ENCODE data around the gene SNRNP70.
A peak's percentile ranks its signal among the peaks of the same experiment; 100 is the strongest.
"Not testable (repeated sequence)": the region's sequence is repeated elsewhere in the genome, so short reads cannot be mapped to it uniquely, and the experiment has no call there.

The SNRNP70 gene

GRCh38 chr19:49121841-49122240 lies 36.6 kb downstream of the SNRNP70 start:
- DNase-seq = not testable (repeated sequence)

GRCh38 chr19:49123285-49123684 lies 38.0 kb downstream of the SNRNP70 start:
- DNase-seq = not testable (repeated sequence)

- DNase-seq = no peak
These were observed 39.9 kb downstream of the SNRNP70 start for GRCh38 chr19:49125025-49125731.

GRCh38 chr19:49126575-49126974 lies 41.3 kb downstream of the SNRNP70 start:
- no peak for DNase-seq

GRCh38 chr19:49127225-49127624 lies 42.0 kb downstream of the SNRNP70 start:
- not testable (repeated sequence) for DNase-seq

- peak; percentile 55 to 89 for DNase-seq
These were observed 42.7 kb downstream of the SNRNP70 start for GRCh38 chr19:49127674-49128544.

- DNase-seq = no peak
These were observed 43.4 kb downstream of the SNRNP70 start for GRCh38 chr19:49128545-49129237.

GRCh38 chr19:49129238-49129583 lies 44.0 kb downstream of the SNRNP70 start:
- DNase-seq = no peak

- DNase-seq = no peak
These were observed 45.1 kb downstream of the SNRNP70 start for GRCh38 chr19:49130325-49130724.

- DNase-seq = no peak
These were observed 47.8 kb downstream of the SNRNP70 start for GRCh38 chr19:49132974-49133609.

GRCh38 chr19:49133621-49134454 lies 48.6 kb downstream of the SNRNP70 start:
- no peak for DNase-seq

- DNase-seq = no peak
These were observed 50.4 kb downstream of the SNRNP70 start for GRCh38 chr19:49135686-49136085.

GRCh38 chr19:49136771-49137171 lies 51.5 kb downstream of the SNRNP70 start:
- DNase-seq = no peak

- DNase-seq = no peak
These were observed 55.7 kb downstream of the SNRNP70 start for GRCh38 chr19:49140951-49141350.

GRCh38 chr19:49141352-49141751 lies 56.1 kb downstream of the SNRNP70 start:
- no peak for DNase-seq

GRCh38 chr19:49142866-49143335 lies 57.6 kb downstream of the SNRNP70 start:
- DNase-seq = peak; percentile 20 to 73

GRCh38 chr19:49145573-49146407 lies 60.5 kb downstream of the SNRNP70 start:
- peak in 1 of 2 experiments; percentile 46 for DNase-seq

- DNase-seq = not testable (repeated sequence)
These were observed 61.1 kb downstream of the SNRNP70 start for GRCh38 chr19:49146408-49146770.

- DNase-seq = no peak
These were observed 62.9 kb downstream of the SNRNP70 start for GRCh38 chr19:49148044-49148682.

All from SW 1271 (cell line).